IMR-90 (cell line): ENCODE results near the gene DZIP3. TPM values are rescaled to one million over a fixed set of nuclear protein-coding genes. Genes with fewer than 3 reads are reported as not detected.

Experiments used
- ATAC-seq: fragments of 200-7000 bp; cut with Tn5 transposase; 2 replicates; pipeline ENCODE4 v1.9.1; 2020; ENCODE audit warnings: low read depth, mild to moderate bottlenecking, moderate library complexity
- BruUV-seq: library from RNA; stranded (reverse); fragments of 400-500 nt; replicated peaks from 2 replicates; lab custom pipeline; 2021; lab: Mats Ljungman, UMichigan
- CTCF ChIA-PET: fragments of 300-600 bp; formaldehyde crosslinking; extraction: SDS; loops from one replicate; lab custom pipeline; 2021; ENCODE audit warnings: antibody characterized with exemption; lab: Yijun Ruan, JAX
- POLR2A ChIA-PET: fragments of 300-600 bp; sonication (Branson Sonifier 250); formaldehyde crosslinking; loops from one replicate; lab custom pipeline; 2022; ENCODE audit warnings: antibody characterized with exemption; ENCODE audit not compliant: unreplicated experiment; lab: Charles Lee
- DNase-seq: peaks from one replicate; pipeline ENCODE4 v3.0.0; 2013
- H2AFZ ChIP-seq: replicated peaks from 2 replicates; pipeline ENCODE3; 2013; ENCODE audit warnings: low read length, mild to moderate bottlenecking; ENCODE audit not compliant: poor library complexity
- H2AK5ac ChIP-seq: 2 replicates; pipeline ENCODE4 v1.6.1; 2013; ENCODE audit warnings: low read depth, low read length, inconsistent platforms
- H2AK9ac ChIP-seq: replicated peaks from 2 replicates; pipeline ENCODE3; 2013; ENCODE audit warnings: mild to moderate bottlenecking, low read depth, low read length, moderate library complexity; ENCODE audit not compliant: poor library complexity
- H2BK120ac ChIP-seq: 2 replicates; pipeline ENCODE4 v1.6.1; 2013; ENCODE audit warnings: low read depth, low read length, inconsistent platforms
- H2BK15ac ChIP-seq: 3 replicates; pipeline ENCODE4 v1.6.1; 2013; ENCODE audit warnings: low read depth, low read length, inconsistent platforms
- H2BK20ac ChIP-seq: 2 replicates; pipeline ENCODE4 v1.6.1; 2013; ENCODE audit warnings: low read depth, mild to moderate bottlenecking, inconsistent platforms, low read length, moderate library complexity
- H2BK5ac ChIP-seq: 2 replicates; pipeline ENCODE4 v1.6.1; 2013; ENCODE audit warnings: mild to moderate bottlenecking, low read depth, low read length, inconsistent platforms; ENCODE audit not compliant: poor library complexity, severe bottlenecking
- H3K14ac ChIP-seq: replicated peaks from 2 replicates; pipeline ENCODE4 v1.6.1; 2013; ENCODE audit warnings: low read depth, low read length, inconsistent platforms
- H3K18ac ChIP-seq: 2 replicates; pipeline ENCODE4 v1.6.1; 2013; ENCODE audit warnings: low read depth, low read length, control low read depth
- H3K23ac ChIP-seq: 2 replicates; pipeline ENCODE4 v1.6.1; 2013; ENCODE audit warnings: low read depth, low read length, inconsistent platforms
- H3K27ac ChIP-seq: 2 replicates; pipeline ENCODE4 v1.5.1; 2013; ENCODE audit warnings: mild to moderate bottlenecking, control low read depth, low read length; ENCODE audit not compliant: insufficient read depth
- H3K27me3 ChIP-seq: 2 replicates; pipeline ENCODE4 v1.6.1; 2013; ENCODE audit warnings: low read length; ENCODE audit not compliant: control insufficient read depth, insufficient read depth
- H3K36me3 ChIP-seq: 2 replicates; pipeline ENCODE4 v1.6.1; 2013; ENCODE audit warnings: low read length, mixed read lengths; ENCODE audit not compliant: control insufficient read depth, insufficient read depth
- H3K4ac ChIP-seq: 2 replicates; pipeline ENCODE4 v1.6.1; 2013; ENCODE audit warnings: low read depth, low read length, inconsistent platforms
- H3K4me1 ChIP-seq: 2 replicates; pipeline ENCODE4 v1.6.1; 2013; ENCODE audit warnings: low read length, mixed read lengths; ENCODE audit not compliant: control insufficient read depth, insufficient read depth
- H3K4me2 ChIP-seq: 2 replicates; pipeline ENCODE4 v1.6.1; 2013; ENCODE audit warnings: low read depth, mild to moderate bottlenecking, control low read depth, low read length, moderate library complexity
- H3K4me3 ChIP-seq: 2 replicates; pipeline ENCODE4 v1.5.1; 2013; ENCODE audit warnings: low read depth, mild to moderate bottlenecking, control low read depth, low read length, moderate library complexity; ENCODE audit not compliant: insufficient read depth
- H3K56ac ChIP-seq: 2 replicates; pipeline ENCODE4 v1.6.1; 2013; ENCODE audit warnings: low read length, inconsistent platforms; ENCODE audit not compliant: insufficient read depth; ENCODE audit errors: extremely low read depth
- H3K79me1 ChIP-seq, 2 experiments: 2 replicates each; pipeline ENCODE4 v1.6.1; 2013; ENCODE audit warnings: low read length in 2 of 2, inconsistent platforms in 1 of 2, low read depth in 1 of 2
- H3K9ac ChIP-seq: 2 replicates; pipeline ENCODE4 v1.6.1; 2013; ENCODE audit warnings: low read depth, low read length, control low read depth
- H3K9me1 ChIP-seq: 2 replicates; pipeline ENCODE4 v1.6.1; 2013; ENCODE audit warnings: low read length, inconsistent platforms; ENCODE audit not compliant: insufficient read depth
- H3K9me3 ChIP-seq: 2 replicates; pipeline ENCODE4 v1.6.1; 2013; ENCODE audit warnings: low read length; ENCODE audit not compliant: control insufficient read depth, insufficient read depth
- H4K20me1 ChIP-seq: 2 replicates; pipeline ENCODE4 v1.6.1; 2013; ENCODE audit warnings: low read length, inconsistent platforms; ENCODE audit not compliant: insufficient read depth
- H4K5ac ChIP-seq: 2 replicates; pipeline ENCODE4 v1.6.1; 2013; ENCODE audit warnings: mild to moderate bottlenecking, low read depth, low read length, control low read depth
- H4K8ac ChIP-seq, 2 experiments: 2 replicates each; pipeline ENCODE4 v1.6.1; 2013; ENCODE audit warnings: low read depth in 2 of 2, low read length in 2 of 2, control low read depth in 1 of 2, inconsistent platforms in 1 of 2
- H4K91ac ChIP-seq: 2 replicates; pipeline ENCODE4 v1.6.1; 2013; ENCODE audit warnings: low read depth, low read length, inconsistent platforms; ENCODE audit not compliant: insufficient read depth
- CEBPB ChIP-seq: IDR thresholded peaks from 2 replicates; pipeline ENCODE4 v1.6.1; 2012; ENCODE audit warnings: low read depth, low read length, improper control_type of control experiment
- CHD1 ChIP-seq: IDR thresholded peaks from 2 replicates; pipeline ENCODE4 v1.6.1; 2012; ENCODE audit warnings: low read depth, low read length, improper control_type of control experiment
- FOS ChIP-seq: fragments of 150-350 bp; IDR thresholded peaks from 2 replicates; pipeline ENCODE4 v1.6.1; 2016; ENCODE audit warnings: low read depth, low read length
- MAFK ChIP-seq: IDR thresholded peaks from 2 replicates; pipeline ENCODE4 v1.6.1; 2012; ENCODE audit warnings: low read depth, low read length, improper control_type of control experiment
- MAZ ChIP-seq: IDR thresholded peaks from 2 replicates; pipeline ENCODE4 v1.6.1; 2012; ENCODE audit warnings: low read depth, mild to moderate bottlenecking, low read length, improper control_type of control experiment, moderate library complexity, borderline replicate concordance
- MXI1 ChIP-seq: IDR thresholded peaks from 2 replicates; pipeline ENCODE4 v1.6.1; 2012; ENCODE audit warnings: low read depth, mild to moderate bottlenecking, low read length, moderate library complexity, borderline replicate concordance
- RAD21 ChIP-seq: IDR thresholded peaks from 2 replicates; pipeline ENCODE4 v1.6.1; 2012; ENCODE audit warnings: low read length, improper control_type of control experiment
- RCOR1 ChIP-seq: IDR thresholded peaks from 2 replicates; pipeline ENCODE4 v1.6.1; 2012; ENCODE audit warnings: mild to moderate bottlenecking, low read length, improper control_type of control experiment; ENCODE audit not compliant: insufficient replicate concordance
- RFX5 ChIP-seq: IDR thresholded peaks from 2 replicates; pipeline ENCODE4 v1.8.0; 2012; ENCODE audit warnings: low read depth, mild to moderate bottlenecking, low read length, moderate library complexity
- SMC3 ChIP-seq: fragments of 150-350 bp; IDR thresholded peaks from 2 replicates; pipeline ENCODE4 v1.6.1; 2016; ENCODE audit warnings: low read depth, mild to moderate bottlenecking, antibody characterized with exemption, low read length, moderate library complexity
- dilution Hi-C: fragments of 300-500 bp; cut with HindIII; formaldehyde crosslinking; loops from one replicate; pipeline ENCODE4 v1.14.3; 2018; ENCODE audit warnings: low sequenced_read_pairs; ENCODE audit not compliant: unreplicated experiment
- in situ Hi-C: fragments of 300-500 bp; cut with MboI; formaldehyde crosslinking; loops from 3 replicates; pipeline ENCODE4 v1.14.3; 2019; ENCODE audit warnings: low sequenced_read_pairs, inconsistent platforms, mixed read lengths
- intact Hi-C: fragments of 100-400 bp; cut with micrococcal nuclease; formaldehyde crosslinking; loops from 2 replicates; pipeline ENCODE4 v1.10.0; 2022
- polyA plus RNA-seq, 3 experiments: library from polyadenylated mRNA; depleted of rRNA; stranded (reverse); fragments of >200 nt; gene quantifications; 2 replicates each; pipeline ENCODE4 v1.2.3, GENCODE V29; 2012; ENCODE audit warnings: low replicate concordance in 1 of 3
- total RNA-seq: library from RNA; depleted of rRNA; stranded (reverse); fragments of >200 nt; gene quantifications from 2 replicates; pipeline ENCODE4 v1.2.3, GENCODE V29; 2012
- TF ChIP-seq, protein P1 (sequence below): fragments of 150-350 bp; IDR thresholded peaks from 2 replicates; pipeline ENCODE4 v1.6.1; 2017; ENCODE audit warnings: mild to moderate bottlenecking, antibody characterized with exemption, low read length, low read depth
- TF ChIP-seq, protein P2 (sequence below): conservative IDR thresholded peaks from 2 replicates; pipeline ENCODE4 v1.5.1; 2012; ENCODE audit warnings: mild to moderate bottlenecking, low read depth, low read length, improper control_type of control experiment
- TF ChIP-seq, protein P3 (sequence below): fragments of 150-350 bp; IDR thresholded peaks from 2 replicates; pipeline ENCODE4 v1.6.1; 2016; ENCODE audit warnings: low read depth, mild to moderate bottlenecking, low read length, moderate library complexity, borderline replicate concordance

DZIP3 gene
- total and polyA plus RNA-seq, 2 of the 4 experiments (the other 2 are of a cell fraction): 7.0 to 9.9 TPM

DNA sequence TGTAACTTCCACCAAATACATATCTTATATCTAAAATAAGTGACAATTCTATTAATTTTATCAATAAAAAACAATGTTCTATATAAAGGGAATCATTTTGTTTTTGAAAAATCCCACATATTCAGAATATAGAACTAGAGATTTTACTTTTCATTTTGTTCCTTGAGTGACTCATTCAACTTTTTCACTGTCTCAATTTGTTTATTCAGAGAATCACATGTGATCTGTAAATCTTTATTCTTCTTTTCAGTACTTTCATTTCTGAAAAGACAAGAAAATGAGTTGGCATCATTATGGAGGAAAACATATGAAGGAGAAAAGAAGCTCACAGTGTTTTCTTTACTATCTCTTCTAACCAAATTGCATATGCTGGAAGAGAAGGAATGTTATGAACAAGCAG lies 35.3 kb upstream of the DZIP3 start:
- no peak overlapping the region for H2BK5ac ChIP-seq
- no peak overlapping the region for H3K23ac ChIP-seq
- DNase-seq: peak; percentile 12
- H4K20me1 ChIP-seq: no peaks in the 10 kb centered on the region
- no peak overlapping the region for H3K4ac ChIP-seq
- peak overlapping the region; percentile 5; the same call in 1 of the 2 replicates for H3K4me2 ChIP-seq
- in situ Hi-C loops: loop anchor here (5.0 to 10.0 kb wide), 2 partner anchors 62 to 1319 kb away; no protein-coding TSS in a partner anchor
- H3K27ac ChIP-seq: no peak overlapping the region
- BruUV-seq: no TSS peak
- H3K14ac ChIP-seq: no peak overlapping the region
- dilution Hi-C loops: no loop called here
- ChIA-PET CTCF (interaction anchor here (1.6 kb wide), 1 partner anchor 67 kb away, joined by 7 read pairs; no protein-coding TSS in a partner anchor), POLR2A (no interaction called here)
- H2BK15ac ChIP-seq: no peak overlapping the region
- H4K8ac ChIP-seq: no peak overlapping the region
- no peak overlapping the region for H2AK5ac ChIP-seq
- no peak overlapping the region for H2AK9ac ChIP-seq
- no peak overlapping the region for H3K56ac ChIP-seq
- peaks cover 4% of the 10 kb centered on the region; the same call in 1 of the 2 replicates for H3K4me1 ChIP-seq
- no peak overlapping the region for H3K9ac ChIP-seq
- no peak overlapping the region for H4K5ac ChIP-seq
- H3K36me3 ChIP-seq: no peaks in the 10 kb centered on the region; the same call in 1 of the 2 replicates
- no peak overlapping the region for H4K91ac ChIP-seq
- H3K27me3 ChIP-seq: no peaks in the 10 kb centered on the region
- no peaks in the 10 kb centered on the region; a peak in 1 of 4 replicates for H3K79me1 ChIP-seq
- no peak overlapping the region for H2BK120ac ChIP-seq
- H3K4me3 ChIP-seq: no peak overlapping the region
- H3K18ac ChIP-seq: no peak overlapping the region
- no peak overlapping the region for H2AFZ ChIP-seq
- no peak overlapping the region for H2BK20ac ChIP-seq
- H3K9me1 ChIP-seq: no peaks in the 10 kb centered on the region
- ATAC-seq: no peak
- TF ChIP-seq FOS (no peak), MAZ (no peak), CHD1 (no peak), SMC3 (no peak), CEBPB (no peak), MXI1 (no peak), RFX5 (no peak), MAFK (no peak), RCOR1 (no peak), RAD21 (no peak)
- TF ChIP-seq, protein P1, sequence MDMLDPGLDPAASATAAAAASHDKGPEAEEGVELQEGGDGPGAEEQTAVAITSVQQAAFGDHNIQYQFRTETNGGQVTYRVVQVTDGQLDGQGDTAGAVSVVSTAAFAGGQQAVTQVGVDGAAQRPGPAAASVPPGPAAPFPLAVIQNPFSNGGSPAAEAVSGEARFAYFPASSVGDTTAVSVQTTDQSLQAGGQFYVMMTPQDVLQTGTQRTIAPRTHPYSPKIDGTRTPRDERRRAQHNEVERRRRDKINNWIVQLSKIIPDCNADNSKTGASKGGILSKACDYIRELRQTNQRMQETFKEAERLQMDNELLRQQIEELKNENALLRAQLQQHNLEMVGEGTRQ: no peak
- TF ChIP-seq, protein P2, sequence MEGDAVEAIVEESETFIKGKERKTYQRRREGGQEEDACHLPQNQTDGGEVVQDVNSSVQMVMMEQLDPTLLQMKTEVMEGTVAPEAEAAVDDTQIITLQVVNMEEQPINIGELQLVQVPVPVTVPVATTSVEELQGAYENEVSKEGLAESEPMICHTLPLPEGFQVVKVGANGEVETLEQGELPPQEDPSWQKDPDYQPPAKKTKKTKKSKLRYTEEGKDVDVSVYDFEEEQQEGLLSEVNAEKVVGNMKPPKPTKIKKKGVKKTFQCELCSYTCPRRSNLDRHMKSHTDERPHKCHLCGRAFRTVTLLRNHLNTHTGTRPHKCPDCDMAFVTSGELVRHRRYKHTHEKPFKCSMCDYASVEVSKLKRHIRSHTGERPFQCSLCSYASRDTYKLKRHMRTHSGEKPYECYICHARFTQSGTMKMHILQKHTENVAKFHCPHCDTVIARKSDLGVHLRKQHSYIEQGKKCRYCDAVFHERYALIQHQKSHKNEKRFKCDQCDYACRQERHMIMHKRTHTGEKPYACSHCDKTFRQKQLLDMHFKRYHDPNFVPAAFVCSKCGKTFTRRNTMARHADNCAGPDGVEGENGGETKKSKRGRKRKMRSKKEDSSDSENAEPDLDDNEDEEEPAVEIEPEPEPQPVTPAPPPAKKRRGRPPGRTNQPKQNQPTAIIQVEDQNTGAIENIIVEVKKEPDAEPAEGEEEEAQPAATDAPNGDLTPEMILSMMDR: no peak
- TF ChIP-seq, protein P3, sequence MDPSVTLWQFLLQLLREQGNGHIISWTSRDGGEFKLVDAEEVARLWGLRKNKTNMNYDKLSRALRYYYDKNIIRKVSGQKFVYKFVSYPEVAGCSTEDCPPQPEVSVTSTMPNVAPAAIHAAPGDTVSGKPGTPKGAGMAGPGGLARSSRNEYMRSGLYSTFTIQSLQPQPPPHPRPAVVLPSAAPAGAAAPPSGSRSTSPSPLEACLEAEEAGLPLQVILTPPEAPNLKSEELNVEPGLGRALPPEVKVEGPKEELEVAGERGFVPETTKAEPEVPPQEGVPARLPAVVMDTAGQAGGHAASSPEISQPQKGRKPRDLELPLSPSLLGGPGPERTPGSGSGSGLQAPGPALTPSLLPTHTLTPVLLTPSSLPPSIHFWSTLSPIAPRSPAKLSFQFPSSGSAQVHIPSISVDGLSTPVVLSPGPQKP: no peak
- H3K9me3 ChIP-seq: no peaks in the 10 kb centered on the region
- intact Hi-C loops: loop anchor here (5.0 to 10.0 kb wide), 4 partner anchors 389 to 1317 kb away; no protein-coding TSS in a partner anchor
